GM21825 (cell line): ENCODE data around the gene SIAE.

Experiments used
- ATAC-seq: cut with Tn5 transposase; IDR thresholded peaks from one replicate; pipeline ENCODE4 v1.9.1; 2021; ENCODE audit warnings: mild to moderate bottlenecking, moderate library complexity; ENCODE audit not compliant: unreplicated experiment

SIAE gene

DNA sequence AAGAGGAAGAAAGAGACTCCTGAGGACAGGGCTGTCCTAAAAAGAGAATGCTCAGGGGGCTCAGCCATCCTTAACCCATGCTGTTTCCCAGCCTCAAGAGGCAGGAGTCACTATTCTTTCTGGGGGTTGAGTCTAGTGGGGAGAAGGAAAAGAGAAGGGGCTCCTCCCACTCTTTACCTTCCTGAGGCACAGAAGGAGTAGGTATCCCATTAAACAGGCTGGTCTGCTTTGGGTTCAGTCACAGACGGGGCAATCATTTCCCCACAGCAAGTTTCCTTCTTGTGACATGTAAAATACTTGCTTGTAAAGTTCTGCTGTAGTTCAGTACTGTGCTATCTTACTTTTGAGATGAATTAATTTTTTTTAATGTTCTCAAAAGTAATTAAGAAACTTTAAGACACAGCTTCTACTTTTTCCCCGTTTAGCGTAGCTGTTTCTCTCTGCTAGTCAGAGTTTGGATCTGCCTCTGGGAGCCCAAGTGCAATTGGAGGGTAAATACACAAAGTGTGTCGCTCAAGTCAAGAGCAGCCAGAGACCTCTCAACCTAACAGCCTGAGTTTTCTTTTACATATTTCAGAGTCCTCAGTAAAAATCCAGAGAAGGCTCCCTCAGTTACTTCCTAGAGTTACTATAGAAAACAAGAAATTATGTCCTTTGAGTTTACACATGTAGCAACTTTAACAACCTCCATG lies 88.7 kb downstream of the SIAE start:
- ATAC-seq = no peak

DNA sequence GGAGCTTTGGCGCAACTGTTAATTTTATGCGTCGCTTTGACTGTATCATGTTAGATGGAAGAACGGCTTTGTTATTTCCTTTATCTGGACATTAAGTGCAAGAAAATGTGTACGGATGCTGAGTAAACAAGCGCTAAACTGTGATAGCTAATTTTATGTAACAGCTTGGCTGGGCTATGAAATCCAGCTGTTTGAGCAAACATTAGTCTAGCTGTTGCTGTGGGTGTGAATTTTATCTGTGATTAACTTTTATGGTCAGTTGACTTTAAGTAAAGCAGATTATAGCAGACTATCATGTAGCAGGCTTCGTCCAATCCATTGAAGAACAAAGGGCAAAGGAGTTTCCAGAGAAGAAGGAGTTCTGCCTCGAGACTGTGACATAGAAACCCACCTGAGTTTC lies 89.8 kb downstream of the SIAE start:
- no peak for ATAC-seq
